ENCODE data around the gene CPEB4.

CPEB4 gene

DNA sequence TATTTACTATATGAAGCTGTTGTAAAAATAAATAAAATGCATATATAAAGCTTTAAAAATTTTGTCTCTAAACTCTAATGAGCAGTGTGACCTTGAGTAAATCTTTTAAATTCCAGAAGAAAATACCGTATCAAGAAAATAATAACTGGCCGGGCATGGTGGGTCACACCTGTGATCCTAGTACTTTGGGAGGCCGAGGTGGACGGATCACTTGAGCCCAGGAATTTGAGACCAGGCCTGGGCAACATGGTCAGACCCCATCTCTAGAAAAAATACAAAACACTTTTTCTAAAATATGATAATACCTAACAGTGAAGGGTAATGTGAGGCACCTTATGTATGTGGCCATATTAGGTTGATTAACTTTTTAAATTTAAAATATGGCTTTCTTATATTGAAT is 8.5 kb downstream of the CPEB4 start:
- DNase-seq (ENCODE audit: low read depth in 1 of 2, low spot score in 1 of 2) = no peak
- peak overlapping the region; percentile 37; the same call in 1 of the 2 replicates for H3K27ac ChIP-seq (replicated peaks)

DNA sequence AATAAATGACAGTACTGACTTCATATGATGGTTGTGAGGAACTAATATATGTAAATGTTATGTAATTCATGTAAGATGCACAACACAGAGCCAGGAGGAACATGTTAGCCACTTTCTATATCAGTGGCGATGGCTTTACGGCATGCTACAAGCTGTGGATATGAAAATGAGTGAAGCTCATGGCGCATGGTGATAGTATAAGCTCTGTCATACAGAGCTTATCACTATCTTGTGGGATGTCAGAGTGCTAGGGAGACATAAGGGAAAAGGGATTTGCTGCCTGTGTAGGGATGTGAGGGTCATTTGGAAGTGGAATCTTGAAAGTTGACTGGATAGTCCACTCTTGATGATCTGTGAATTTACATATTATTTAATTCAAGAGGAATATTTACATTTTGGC is 13.6 kb downstream of the CPEB4 start:
- no peak for TF ChIP-seq POLR2AphosphoS5 (IDR thresholded peaks at IDR 0.05; ENCODE audit: low read depth)
- TF ChIP-seq, protein P1, sequence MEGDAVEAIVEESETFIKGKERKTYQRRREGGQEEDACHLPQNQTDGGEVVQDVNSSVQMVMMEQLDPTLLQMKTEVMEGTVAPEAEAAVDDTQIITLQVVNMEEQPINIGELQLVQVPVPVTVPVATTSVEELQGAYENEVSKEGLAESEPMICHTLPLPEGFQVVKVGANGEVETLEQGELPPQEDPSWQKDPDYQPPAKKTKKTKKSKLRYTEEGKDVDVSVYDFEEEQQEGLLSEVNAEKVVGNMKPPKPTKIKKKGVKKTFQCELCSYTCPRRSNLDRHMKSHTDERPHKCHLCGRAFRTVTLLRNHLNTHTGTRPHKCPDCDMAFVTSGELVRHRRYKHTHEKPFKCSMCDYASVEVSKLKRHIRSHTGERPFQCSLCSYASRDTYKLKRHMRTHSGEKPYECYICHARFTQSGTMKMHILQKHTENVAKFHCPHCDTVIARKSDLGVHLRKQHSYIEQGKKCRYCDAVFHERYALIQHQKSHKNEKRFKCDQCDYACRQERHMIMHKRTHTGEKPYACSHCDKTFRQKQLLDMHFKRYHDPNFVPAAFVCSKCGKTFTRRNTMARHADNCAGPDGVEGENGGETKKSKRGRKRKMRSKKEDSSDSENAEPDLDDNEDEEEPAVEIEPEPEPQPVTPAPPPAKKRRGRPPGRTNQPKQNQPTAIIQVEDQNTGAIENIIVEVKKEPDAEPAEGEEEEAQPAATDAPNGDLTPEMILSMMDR (IDR thresholded peaks at IDR 0.05; ENCODE audit: insufficient read depth, low read length) = no peak
- no peak for TF ChIP-seq SPI1 (IDR thresholded peaks at IDR 0.05; ENCODE audit: borderline replicate concordance, low read depth)
- TF ChIP-seq, protein P2, sequence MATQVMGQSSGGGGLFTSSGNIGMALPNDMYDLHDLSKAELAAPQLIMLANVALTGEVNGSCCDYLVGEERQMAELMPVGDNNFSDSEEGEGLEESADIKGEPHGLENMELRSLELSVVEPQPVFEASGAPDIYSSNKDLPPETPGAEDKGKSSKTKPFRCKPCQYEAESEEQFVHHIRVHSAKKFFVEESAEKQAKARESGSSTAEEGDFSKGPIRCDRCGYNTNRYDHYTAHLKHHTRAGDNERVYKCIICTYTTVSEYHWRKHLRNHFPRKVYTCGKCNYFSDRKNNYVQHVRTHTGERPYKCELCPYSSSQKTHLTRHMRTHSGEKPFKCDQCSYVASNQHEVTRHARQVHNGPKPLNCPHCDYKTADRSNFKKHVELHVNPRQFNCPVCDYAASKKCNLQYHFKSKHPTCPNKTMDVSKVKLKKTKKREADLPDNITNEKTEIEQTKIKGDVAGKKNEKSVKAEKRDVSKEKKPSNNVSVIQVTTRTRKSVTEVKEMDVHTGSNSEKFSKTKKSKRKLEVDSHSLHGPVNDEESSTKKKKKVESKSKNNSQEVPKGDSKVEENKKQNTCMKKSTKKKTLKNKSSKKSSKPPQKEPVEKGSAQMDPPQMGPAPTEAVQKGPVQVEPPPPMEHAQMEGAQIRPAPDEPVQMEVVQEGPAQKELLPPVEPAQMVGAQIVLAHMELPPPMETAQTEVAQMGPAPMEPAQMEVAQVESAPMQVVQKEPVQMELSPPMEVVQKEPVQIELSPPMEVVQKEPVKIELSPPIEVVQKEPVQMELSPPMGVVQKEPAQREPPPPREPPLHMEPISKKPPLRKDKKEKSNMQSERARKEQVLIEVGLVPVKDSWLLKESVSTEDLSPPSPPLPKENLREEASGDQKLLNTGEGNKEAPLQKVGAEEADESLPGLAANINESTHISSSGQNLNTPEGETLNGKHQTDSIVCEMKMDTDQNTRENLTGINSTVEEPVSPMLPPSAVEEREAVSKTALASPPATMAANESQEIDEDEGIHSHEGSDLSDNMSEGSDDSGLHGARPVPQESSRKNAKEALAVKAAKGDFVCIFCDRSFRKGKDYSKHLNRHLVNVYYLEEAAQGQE (IDR thresholded peaks at IDR 0.05; ENCODE audit: insufficient replicate concordance, low read depth) = no peak
- no peak for TF ChIP-seq GABPA (IDR thresholded peaks at IDR 0.05; ENCODE audit: low read depth)
- Histone ChIP-seq H3K4me3 (replicated peaks; ENCODE audit: insufficient read depth, low read length) (no peak overlapping the region), H3K27me3 (ENCODE audit: insufficient read depth, poor library complexity, severe bottlenecking) (no peaks in the 10 kb centered on the region), H3K27ac (replicated peaks) (no peak overlapping the region)
- DNase-seq (ENCODE audit: low read depth in 1 of 2, low spot score in 1 of 2) = no peak

More for the DNA sequence above, 8.5 kb downstream of the CPEB4 start:
- H3K27me3 ChIP-seq (ENCODE audit: insufficient read depth, poor library complexity, severe bottlenecking) = no peaks in the 10 kb centered on the region
- H3K4me3 ChIP-seq (replicated peaks; ENCODE audit: insufficient read depth, low read length) = no peak overlapping the region
- TF ChIP-seq, protein P1 (IDR thresholded peaks at IDR 0.05; ENCODE audit: insufficient read depth, low read length) = no peak
- TF ChIP-seq, protein P2 (IDR thresholded peaks at IDR 0.05; ENCODE audit: insufficient replicate concordance, low read depth) = no peak
- TF ChIP-seq POLR2AphosphoS5 (IDR thresholded peaks at IDR 0.05; ENCODE audit: low read depth) (no peak), GABPA (IDR thresholded peaks at IDR 0.05; ENCODE audit: low read depth) (no peak), SPI1 (IDR thresholded peaks at IDR 0.05; ENCODE audit: borderline replicate concordance, low read depth) (no peak)

- TF ChIP-seq SPI1 (IDR thresholded peaks at IDR 0.05; ENCODE audit: borderline replicate concordance, low read depth) = no peak
- TF ChIP-seq, protein P1 (IDR thresholded peaks at IDR 0.05; ENCODE audit: insufficient read depth, low read length) = no peak
- TF ChIP-seq POLR2AphosphoS5 (IDR thresholded peaks at IDR 0.05; ENCODE audit: low read depth) = no peak
- TF ChIP-seq, protein P2 (IDR thresholded peaks at IDR 0.05; ENCODE audit: insufficient replicate concordance, low read depth) = no peak
- no peak for TF ChIP-seq GABPA (IDR thresholded peaks at IDR 0.05; ENCODE audit: low read depth)
- DNase-seq (ENCODE audit: low read depth in 1 of 2, low spot score in 1 of 2) = no peak
- Histone ChIP-seq H3K27me3 (ENCODE audit: insufficient read depth, poor library complexity, severe bottlenecking) (no peaks in the 10 kb centered on the region), H3K4me3 (replicated peaks; ENCODE audit: insufficient read depth, low read length) (no peak overlapping the region), H3K27ac (replicated peaks) (no peak overlapping the region)
Observed at GRCh38 chr5:173902334-173902733, 14.2 kb downstream of the CPEB4 start.

Data from HL-60 (cell line).